GM19372 (cell line): ENCODE data around the gene HACD3.
"Not testable (repeated sequence)": the region's sequence is repeated elsewhere in the genome, so short reads cannot be mapped to it uniquely, and the experiment has no call there.

Experiments used
- ATAC-seq: cut with Tn5 transposase; IDR thresholded peaks from one replicate; pipeline ENCODE4 v1.9.1; 2021; ENCODE audit warnings: mild to moderate bottlenecking, low read depth, moderate library complexity; ENCODE audit not compliant: unreplicated experiment

Gene HACD3

GRCh38 chr15:65595960-65596359 is 65.7 kb downstream of the HACD3 start:
- no peak for ATAC-seq

GRCh38 chr15:65598468-65598867 is 68.2 kb downstream of the HACD3 start:
- no peak for ATAC-seq

GRCh38 chr15:65599677-65600076 is 69.4 kb downstream of the HACD3 start:
- no peak for ATAC-seq

- no peak for ATAC-seq
These were observed 72.9 kb downstream of the HACD3 start for GRCh38 chr15:65603134-65603533.

- ATAC-seq, result no peak
These were observed 73.3 kb downstream of the HACD3 start for GRCh38 chr15:65603559-65603958.

- peak; percentile 94 for ATAC-seq
These were observed 80.8 kb downstream of the HACD3 start, which contains the start of gene INTS14 for GRCh38 chr15:65610871-65611718. Gene INTS14 (minus strand): TSS chr15:65611131. CDS start chr15:65607380, 3,751 bp downstream.

GRCh38 chr15:65611888-65612615 is 81.8 kb downstream of the HACD3 start:
- no peak for ATAC-seq

- ATAC-seq, result no peak
These were observed 82.3 kb downstream of the HACD3 start for GRCh38 chr15:65612616-65612946.

GRCh38 chr15:65612949-65613744 is 82.9 kb downstream of the HACD3 start:
- ATAC-seq, result no peak

- not testable (repeated sequence) for ATAC-seq
These were observed 85.6 kb downstream of the HACD3 start for GRCh38 chr15:65615887-65616286.

GRCh38 chr15:65618560-65619109 is 88.4 kb downstream of the HACD3 start:
- ATAC-seq, result no peak

GRCh38 chr15:65619626-65620290 is 89.5 kb downstream of the HACD3 start:
- ATAC-seq, result no peak

GRCh38 chr15:65620833-65621232 is 90.6 kb downstream of the HACD3 start:
- no peak for ATAC-seq

GRCh38 chr15:65621638-65622037 is 91.4 kb downstream of the HACD3 start, which contains the start of gene SLC24A1:
Gene SLC24A1 (plus strand): TSS chr15:65621938. CDS start chr15:65624081, 2,143 bp downstream.
- ATAC-seq, result no peak

- ATAC-seq, result no peak
These were observed 92.8 kb downstream of the HACD3 start for GRCh38 chr15:65623103-65623502.

- ATAC-seq, result no peak
These were observed 96.6 kb downstream of the HACD3 start for GRCh38 chr15:65626856-65627255.
